Keratinocyte (primary cell): ENCODE data around the gene NDEL1. TPM values are rescaled to one million over a fixed set of nuclear protein-coding genes. Genes with fewer than 3 reads are reported as not detected.

ENCODE experiments used
- DNase-seq: peaks from one replicate; pipeline ENCODE4 v3.0.0-alpha.2; 2011; ENCODE audit warnings: low read depth, missing footprints, low spot score
- FAIRE-seq: peaks from 2 replicates; lab custom pipeline; 2011; peaks lifted over from hg19 to GRCh38; lab: Jason Lieb, UNC
- H2AFZ ChIP-seq: 2 replicates; pipeline ENCODE4 v1.6.0; 2012; ENCODE audit warnings: low read length, control low read depth, inconsistent platforms; ENCODE audit not compliant: control insufficient read depth
- H3K27ac ChIP-seq: 2 replicates; pipeline ENCODE4 v1.5.1; 2011; ENCODE audit warnings: low read length; ENCODE audit not compliant: control insufficient read depth, insufficient read depth
- H3K27me3 ChIP-seq: 3 replicates; pipeline ENCODE4 v1.6.0; 2011; ENCODE audit warnings: low read length; ENCODE audit not compliant: control insufficient read depth, insufficient read depth; ENCODE audit errors: extremely low read depth
- H3K36me3 ChIP-seq, 2 experiments: 2 replicates in 1 of 2; 3 replicates in 1 of 2; pipeline ENCODE4 v1.5.1; 2011; ENCODE audit warnings: low read length in 2 of 2, mild to moderate bottlenecking in 1 of 2; ENCODE audit not compliant: control insufficient read depth in 2 of 2, insufficient read depth in 2 of 2; ENCODE audit errors: extremely low read depth in 1 of 2
- H3K4me1 ChIP-seq: 3 replicates; pipeline ENCODE4 v1.5.1; 2011; ENCODE audit warnings: low read length; ENCODE audit not compliant: control insufficient read depth, insufficient read depth; ENCODE audit errors: extremely low read depth
- H3K4me2 ChIP-seq: 3 replicates; pipeline ENCODE4 v1.6.0; 2011; ENCODE audit warnings: low read depth, low read length; ENCODE audit not compliant: control insufficient read depth, insufficient read depth; ENCODE audit errors: extremely low read depth
- H3K4me3 ChIP-seq, 3 experiments: fragments of 200-600 bp in 1 of 3; sonication (generic) in 1 of 3; 2 replicates in 2 of 3; 3 replicates in 1 of 3; pipeline ENCODE4 v1.5.1; 2011 to 2016; ENCODE audit warnings: low read length in 3 of 3, mild to moderate bottlenecking in 3 of 3, control low read depth in 2 of 3, inconsistent platforms in 1 of 3, low read depth in 1 of 3, mixed read lengths in 1 of 3, mixed run types in 1 of 3, moderate library complexity in 1 of 3; ENCODE audit not compliant: control insufficient read depth in 2 of 3, insufficient read depth in 2 of 3; ENCODE audit errors: extremely low read depth in 1 of 3
- H3K79me2 ChIP-seq: 2 replicates; pipeline ENCODE4 v1.6.0; 2012; ENCODE audit warnings: low read length; ENCODE audit not compliant: control insufficient read depth, insufficient read depth
- H3K9ac ChIP-seq: 3 replicates; pipeline ENCODE4 v1.6.0; 2011; ENCODE audit warnings: low read length; ENCODE audit not compliant: control insufficient read depth, insufficient read depth; ENCODE audit errors: extremely low read depth
- H3K9me1 ChIP-seq: 3 replicates; pipeline ENCODE4 v1.6.0; 2011; ENCODE audit warnings: low read length; ENCODE audit not compliant: control insufficient read depth, insufficient read depth; ENCODE audit errors: extremely low read depth
- H3K9me3 ChIP-seq: 2 replicates; pipeline ENCODE4 v1.5.1; 2012; ENCODE audit warnings: low read depth, low read length; ENCODE audit not compliant: control insufficient read depth
- H4K20me1 ChIP-seq: 3 replicates; pipeline ENCODE4 v1.6.0; 2011; ENCODE audit warnings: low read length; ENCODE audit not compliant: control insufficient read depth, insufficient read depth; ENCODE audit errors: extremely low read depth
- EZH2 ChIP-seq: IDR thresholded peaks from one replicate; pipeline ENCODE4 v1.6.1; 2012; ENCODE audit warnings: inconsistent platforms, mild to moderate bottlenecking, low read length, moderate library complexity
- dilution Hi-C: fragments of 300-500 bp; cut with MboI; formaldehyde crosslinking; loops from one replicate; pipeline ENCODE4 v1.7.0; 2020; ENCODE audit warnings: low sequenced_read_pairs; ENCODE audit not compliant: extremely low pct_ligation_motif_present
- polyA plus RNA-seq, 5 experiments: library from polyadenylated mRNA; depleted of rRNA in 3 of 5; stranded (reverse) in 3 of 5; stranded (forward) in 1 of 5; unstranded in 1 of 5; fragments of >200 nt; gene quantifications; 1 replicate in 1 of 5; 2 replicates in 3 of 5; 3 replicates in 1 of 5; pipeline versions ENCODE4 v1.2.1 to v1.2.3, GENCODE V29; 2011 to 2012; ENCODE audit warnings: missing spikeins in 2 of 5, low read depth in 1 of 5, low replicate concordance in 1 of 5
- TF ChIP-seq, protein P1 (sequence below), 3 experiments: IDR thresholded peaks in 1 of 3; conservative IDR thresholded peaks in 1 of 3; optimal IDR thresholded peaks in 1 of 3; 2 replicates in 2 of 3; 3 replicates in 1 of 3; pipeline versions ENCODE3 to v1.5.1; 2011; ENCODE audit warnings: low read length in 3 of 3, mild to moderate bottlenecking in 3 of 3, moderate library complexity in 2 of 3, control low read depth in 1 of 3, inconsistent platforms in 1 of 3; ENCODE audit not compliant: insufficient read depth in 2 of 3; ENCODE audit errors: extremely low read depth in 1 of 3

Gene NDEL1
- polyA plus RNA-seq, 1 donor (not counting 4 experiments of a cell fraction or from before 2014, with no cell fraction given), result 76.8 TPM

DNA sequence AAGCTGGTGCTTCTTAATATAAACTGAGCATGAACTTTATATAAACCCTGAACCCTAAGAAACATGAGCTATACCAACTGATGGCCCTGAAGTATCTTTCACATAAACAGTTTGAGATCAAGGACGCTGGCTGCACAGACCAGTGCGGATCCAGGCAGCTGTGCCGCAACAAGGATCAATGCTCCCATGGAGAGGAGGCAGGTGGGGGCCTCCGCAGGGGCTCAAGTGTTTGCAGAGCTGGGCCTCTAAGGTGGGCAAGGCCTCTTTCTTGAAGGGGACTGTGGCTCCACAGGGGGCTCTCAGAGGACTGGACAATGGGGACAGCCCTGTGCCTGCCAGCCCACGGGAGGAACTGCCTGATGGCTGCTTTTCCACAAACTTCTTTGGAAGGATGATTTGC, 46.0 kb downstream of the NDEL1 start:
- peaks cover 37 to 44% of the 10 kb centered on the region in 2 experiments for H3K36me3 ChIP-seq
- no peak for FAIRE-seq
- dilution Hi-C loops, result no loop called here

GRCh38 chr17:8482546-8482945, 46.9 kb downstream of the NDEL1 start:
- Histone ChIP-seq H3K79me2 (no peaks in the 10 kb centered on the region), H3K9me1 (no peaks in the 10 kb centered on the region), H3K4me1 (no peaks in the 10 kb centered on the region), H4K20me1 (no peaks in the 10 kb centered on the region), H3K27ac (no peak overlapping the region), H3K36me3 (peaks cover 35 to 40% of the 10 kb centered on the region in 2 experiments), H3K4me2 (no peak overlapping the region), H3K4me3 (no peak overlapping the region), H3K9me3 (no peaks in the 10 kb centered on the region), H2AFZ (no peak overlapping the region), H3K9ac (no peak overlapping the region), H3K27me3 (no peaks in the 10 kb centered on the region)
- no peak for DNase-seq
- FAIRE-seq, result no peak
- no peak for TF ChIP-seq EZH2
- TF ChIP-seq, protein P1, sequence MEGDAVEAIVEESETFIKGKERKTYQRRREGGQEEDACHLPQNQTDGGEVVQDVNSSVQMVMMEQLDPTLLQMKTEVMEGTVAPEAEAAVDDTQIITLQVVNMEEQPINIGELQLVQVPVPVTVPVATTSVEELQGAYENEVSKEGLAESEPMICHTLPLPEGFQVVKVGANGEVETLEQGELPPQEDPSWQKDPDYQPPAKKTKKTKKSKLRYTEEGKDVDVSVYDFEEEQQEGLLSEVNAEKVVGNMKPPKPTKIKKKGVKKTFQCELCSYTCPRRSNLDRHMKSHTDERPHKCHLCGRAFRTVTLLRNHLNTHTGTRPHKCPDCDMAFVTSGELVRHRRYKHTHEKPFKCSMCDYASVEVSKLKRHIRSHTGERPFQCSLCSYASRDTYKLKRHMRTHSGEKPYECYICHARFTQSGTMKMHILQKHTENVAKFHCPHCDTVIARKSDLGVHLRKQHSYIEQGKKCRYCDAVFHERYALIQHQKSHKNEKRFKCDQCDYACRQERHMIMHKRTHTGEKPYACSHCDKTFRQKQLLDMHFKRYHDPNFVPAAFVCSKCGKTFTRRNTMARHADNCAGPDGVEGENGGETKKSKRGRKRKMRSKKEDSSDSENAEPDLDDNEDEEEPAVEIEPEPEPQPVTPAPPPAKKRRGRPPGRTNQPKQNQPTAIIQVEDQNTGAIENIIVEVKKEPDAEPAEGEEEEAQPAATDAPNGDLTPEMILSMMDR (optimal IDR thresholded peaks at IDR 0.05 in 1 of 3, IDR thresholded peaks at IDR 0.05 in 1 of 3, conservative IDR thresholded peaks at IDR 0.05 in 1 of 3; ENCODE audit: extremely low read depth in 1 of 3, insufficient read depth in 2 of 3, low read length in 3 of 3), result no peak
- dilution Hi-C loops, result no loop called here

More for the DNA sequence above, 46.0 kb downstream of the NDEL1 start:
- no peak overlapping the region for H3K27ac ChIP-seq
- no peaks in the 10 kb centered on the region for H3K27me3 ChIP-seq
- no peaks in the 10 kb centered on the region for H3K79me2 ChIP-seq
- no peaks in the 10 kb centered on the region for H4K20me1 ChIP-seq
- H3K9me3 ChIP-seq, result no peaks in the 10 kb centered on the region
- no peak for DNase-seq
- H3K9ac ChIP-seq, result no peak overlapping the region
- H2AFZ ChIP-seq, result no peak overlapping the region
- H3K4me3 ChIP-seq, result no peak overlapping the region
- no peaks in the 10 kb centered on the region for H3K9me1 ChIP-seq
- no peak for TF ChIP-seq EZH2
- TF ChIP-seq, protein P1 (optimal IDR thresholded peaks at IDR 0.05 in 1 of 3, IDR thresholded peaks at IDR 0.05 in 1 of 3, conservative IDR thresholded peaks at IDR 0.05 in 1 of 3; ENCODE audit: extremely low read depth in 1 of 3, insufficient read depth in 2 of 3, low read length in 3 of 3), result no peak
- no peaks in the 10 kb centered on the region for H3K4me1 ChIP-seq
- no peak overlapping the region for H3K4me2 ChIP-seq
